ENCODE measurements around the gene ZNF777. TPM values are rescaled to one million over a fixed set of nuclear protein-coding genes. Genes with fewer than 3 reads are reported as not detected.
"Not testable (repeated sequence)": the region's sequence is repeated elsewhere in the genome, so short reads cannot be mapped to it uniquely, and the experiment has no call there.

The ZNF777 gene
- total and polyA plus RNA-seq, 2 experiments from 2014 or later = 2.1 to 9.7 TPM

DNA sequence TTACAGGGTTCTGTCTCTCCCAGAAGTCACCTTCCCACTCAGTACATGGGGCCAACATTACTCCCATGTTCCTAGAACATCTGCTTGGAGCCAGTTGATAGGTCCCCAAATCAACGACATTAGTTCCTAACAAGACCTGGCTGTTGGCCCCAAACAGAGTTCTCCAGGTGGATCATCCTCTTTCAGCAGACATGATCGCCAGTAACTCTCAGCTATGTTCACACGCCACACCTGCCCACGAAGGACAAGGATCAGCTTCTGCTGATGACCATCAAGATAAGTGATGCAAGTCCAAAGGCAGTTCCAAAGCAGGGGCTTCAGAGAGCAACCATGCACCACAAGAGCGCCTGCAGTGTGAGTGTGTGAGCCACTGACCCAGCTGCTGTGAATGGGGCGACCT, 11.0 kb downstream of the ZNF777 start:
- H3K79me2 ChIP-seq (ENCODE audit: insufficient read depth) = peaks cover 23% of the 10 kb centered on the region
- peaks cover 51% of the 10 kb centered on the region for H3K36me3 ChIP-seq (ENCODE audit: low read depth)
- no peak overlapping the region for H3K4me2 ChIP-seq (ENCODE audit: unreplicated experiment)
- no peak for TF ChIP-seq EZH2 (IDR thresholded peaks at IDR 0.05; ENCODE audit: insufficient read depth, poor library complexity, severe bottlenecking)
- no peak for TF ChIP-seq EZH2phosphoT487 (IDR thresholded peaks at IDR 0.05; ENCODE audit: insufficient read depth, low read depth)
- H3F3A ChIP-seq (ENCODE audit: insufficient read depth) = 0 out of 2 replicates have a peak, but pooled peaks cover 4% of the 10 kb centered on the region
- no peak overlapping the region for H3K27ac ChIP-seq
- no peaks in the 10 kb centered on the region for H3K9me3 ChIP-seq (ENCODE audit: low read depth)
- in situ Hi-C loops (cut with MboI) = no loop called here
- no peak overlapping the region for H3K9ac ChIP-seq
- 96 to 97% methylated on average over 6 of the region's 6 CpGs for WGBS, 2 experiments (ENCODE audit: low coverage in 1 of 2, low lambda C conversion rate in 2 of 2, missing lambda C conversion rate in 2 of 2)
- no peaks in the 10 kb centered on the region for H4K20me1 ChIP-seq (ENCODE audit: insufficient read depth)
- no peak overlapping the region for H2AFZ ChIP-seq
- no peaks in the 10 kb centered on the region for H3K4me1 ChIP-seq (ENCODE audit: insufficient read depth)
- no peaks in the 10 kb centered on the region for H3K9me2 ChIP-seq (ENCODE audit: insufficient read depth)
- H3K4me3 ChIP-seq = no peak overlapping the region
- H3K27me3 ChIP-seq (replicated peaks; ENCODE audit: insufficient read depth) = no peaks in the 10 kb centered on the region
- DNase-seq = no peak

DNA sequence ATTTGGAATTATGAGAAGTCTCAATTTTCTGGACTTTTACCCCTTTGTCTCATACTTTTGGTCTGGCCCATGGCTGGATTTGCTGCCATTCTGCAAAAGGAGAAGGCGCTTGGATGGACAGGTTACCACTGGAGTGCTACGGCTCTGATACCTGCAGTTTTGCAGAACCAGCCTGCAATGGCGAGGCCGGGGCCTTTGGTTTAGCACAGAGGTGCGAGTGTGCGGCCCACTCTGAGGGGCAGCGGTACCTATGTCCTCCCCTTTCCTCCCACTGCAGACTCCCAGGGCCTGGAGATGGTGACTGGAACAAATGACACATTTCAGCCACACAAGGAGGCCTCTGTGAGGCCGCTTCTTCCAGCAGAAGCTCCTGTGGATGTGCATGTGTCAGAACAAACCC, 11.9 kb downstream of the ZNF777 start:
- in situ Hi-C loops (cut with MboI) = no loop called here
- Histone ChIP-seq H2AFZ (no peak overlapping the region), H3K4me2 (ENCODE audit: unreplicated experiment) (no peak overlapping the region), H3K9me2 (ENCODE audit: insufficient read depth) (no peaks in the 10 kb centered on the region), H3K4me1 (ENCODE audit: insufficient read depth) (no peaks in the 10 kb centered on the region), H3K9ac (no peak overlapping the region), H3K9me3 (ENCODE audit: low read depth) (no peaks in the 10 kb centered on the region), H3K27ac (no peak overlapping the region), H3K36me3 (ENCODE audit: low read depth) (peaks cover 56% of the 10 kb centered on the region), H3F3A (ENCODE audit: insufficient read depth) (0 out of 2 replicates have a peak, but pooled peaks cover 7% of the 10 kb centered on the region), H3K4me3 (no peak overlapping the region), H3K27me3 (replicated peaks; ENCODE audit: insufficient read depth) (no peaks in the 10 kb centered on the region), H4K20me1 (ENCODE audit: insufficient read depth) (no peaks in the 10 kb centered on the region), H3K79me2 (ENCODE audit: insufficient read depth) (peaks cover 20% of the 10 kb centered on the region)
- WGBS, 2 experiments (ENCODE audit: low coverage in 1 of 2, low lambda C conversion rate in 2 of 2, missing lambda C conversion rate in 2 of 2) = 91 to 93% methylated on average over 8 of the region's 8 CpGs
- no peak for TF ChIP-seq EZH2 (IDR thresholded peaks at IDR 0.05; ENCODE audit: insufficient read depth, poor library complexity, severe bottlenecking)
- no peak for TF ChIP-seq EZH2phosphoT487 (IDR thresholded peaks at IDR 0.05; ENCODE audit: insufficient read depth, low read depth)
- no peak for DNase-seq

- H3K9me3 ChIP-seq (ENCODE audit: low read depth); H3K4me2 ChIP-seq (ENCODE audit: unreplicated experiment); H3K4me1 ChIP-seq (ENCODE audit: insufficient read depth); in situ Hi-C loops (cut with MboI); H4K20me1 ChIP-seq (ENCODE audit: insufficient read depth); H3F3A ChIP-seq (ENCODE audit: insufficient read depth); H2AFZ ChIP-seq; H3K4me3 ChIP-seq; H3K9ac ChIP-seq; H3K27me3 ChIP-seq (replicated peaks; ENCODE audit: insufficient read depth); DNase-seq; H3K27ac ChIP-seq; H3K79me2 ChIP-seq (ENCODE audit: insufficient read depth); H3K9me2 ChIP-seq (ENCODE audit: insufficient read depth): not testable (repeated sequence)
- 94 to 95% methylated on average over 11 of the region's 11 CpGs for WGBS, 2 experiments (ENCODE audit: low coverage in 1 of 2, low lambda C conversion rate in 2 of 2, missing lambda C conversion rate in 2 of 2)
- H3K36me3 ChIP-seq (ENCODE audit: low read depth) = peaks cover 45% of the 10 kb centered on the region
Measured at GRCh38 chr7:149446026-149446425, 14.8 kb downstream of the ZNF777 start.

DNA sequence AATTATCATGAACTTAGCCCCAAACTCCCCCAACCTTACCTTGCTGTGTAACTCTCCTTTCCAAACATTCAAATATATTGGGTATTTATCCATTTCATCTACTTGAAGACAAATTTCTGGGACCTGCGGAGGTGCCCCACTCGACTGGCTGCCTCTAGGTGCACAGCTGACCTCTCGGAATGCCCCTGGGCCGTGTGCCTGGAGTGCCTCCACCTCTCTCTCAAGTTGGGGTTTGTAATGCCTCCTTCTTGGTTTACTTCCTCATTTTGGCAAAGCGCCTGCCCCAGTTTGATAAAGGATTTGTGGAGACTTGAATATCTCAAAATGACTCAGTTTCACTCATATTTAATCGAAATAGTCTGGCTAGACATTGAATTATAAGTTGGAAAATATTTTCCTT, 16.6 kb downstream of the ZNF777 start:
- H3K36me3 ChIP-seq (ENCODE audit: low read depth) = peaks cover 34% of the 10 kb centered on the region
- no peaks in the 10 kb centered on the region for H3K9me2 ChIP-seq (ENCODE audit: insufficient read depth)
- in situ Hi-C loops (cut with MboI) = no loop called here
- no peaks in the 10 kb centered on the region for H4K20me1 ChIP-seq (ENCODE audit: insufficient read depth)
- peaks cover 8% of the 10 kb centered on the region; the same call in 1 of the 2 replicates for H3K79me2 ChIP-seq (ENCODE audit: insufficient read depth)
- TF ChIP-seq EZH2 (IDR thresholded peaks at IDR 0.05; ENCODE audit: insufficient read depth, poor library complexity, severe bottlenecking) = no peak
- TF ChIP-seq EZH2phosphoT487 (IDR thresholded peaks at IDR 0.05; ENCODE audit: insufficient read depth, low read depth) = no peak
- H3K4me1 ChIP-seq (ENCODE audit: insufficient read depth) = no peaks in the 10 kb centered on the region
- no peak for DNase-seq
- no peak overlapping the region for H3K4me3 ChIP-seq
- H2AFZ ChIP-seq = no peak overlapping the region
- H3K9me3 ChIP-seq (ENCODE audit: low read depth) = no peaks in the 10 kb centered on the region
- H3K9ac ChIP-seq = no peak overlapping the region
- H3K4me2 ChIP-seq (ENCODE audit: unreplicated experiment) = no peak overlapping the region
- H3F3A ChIP-seq (ENCODE audit: insufficient read depth) = 0 out of 2 replicates have a peak, but pooled peaks cover 7% of the 10 kb centered on the region
- no peaks in the 10 kb centered on the region for H3K27me3 ChIP-seq (replicated peaks; ENCODE audit: insufficient read depth)
- 96 to 97% methylated on average over 6 of the region's 6 CpGs for WGBS, 2 experiments (ENCODE audit: low coverage in 1 of 2, low lambda C conversion rate in 2 of 2, missing lambda C conversion rate in 2 of 2)
- no peak overlapping the region for H3K27ac ChIP-seq

DNA sequence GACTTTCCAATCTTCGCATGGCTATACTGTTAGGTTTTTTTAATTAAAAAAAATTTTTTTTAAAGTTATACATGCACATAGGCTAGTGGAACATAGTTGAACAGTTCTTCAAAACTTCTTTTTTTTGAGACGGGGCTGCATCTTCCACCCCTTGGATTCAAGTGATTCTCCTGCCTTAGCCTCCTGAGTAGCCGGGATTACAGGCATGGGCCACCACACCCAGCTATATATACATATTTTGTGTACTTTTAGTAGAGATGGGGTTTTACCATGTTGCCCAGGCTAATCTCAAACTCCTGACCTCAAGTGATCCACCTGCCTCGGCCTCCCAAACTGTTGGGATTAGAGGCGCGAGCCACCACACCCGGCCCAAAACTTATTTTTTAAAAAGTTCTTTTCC, 17.3 kb downstream of the ZNF777 start:
- no peaks in the 10 kb centered on the region for H3K9me3 ChIP-seq (ENCODE audit: low read depth)
- TF ChIP-seq EZH2phosphoT487 (IDR thresholded peaks at IDR 0.05; ENCODE audit: insufficient read depth, low read depth) = no peak
- no peak for TF ChIP-seq EZH2 (IDR thresholded peaks at IDR 0.05; ENCODE audit: insufficient read depth, poor library complexity, severe bottlenecking)
- H3K9me2 ChIP-seq (ENCODE audit: insufficient read depth) = no peaks in the 10 kb centered on the region
- no peaks in the 10 kb centered on the region for H3K27me3 ChIP-seq (replicated peaks; ENCODE audit: insufficient read depth)
- WGBS, 2 experiments (ENCODE audit: low coverage in 1 of 2, low lambda C conversion rate in 2 of 2, missing lambda C conversion rate in 2 of 2) = 89 to 93% methylated on average over 7 of the region's 7 CpGs
- H4K20me1 ChIP-seq (ENCODE audit: insufficient read depth) = no peaks in the 10 kb centered on the region
- no peak overlapping the region for H3K4me3 ChIP-seq
- no peak overlapping the region for H3K4me2 ChIP-seq (ENCODE audit: unreplicated experiment)
- in situ Hi-C loops (cut with MboI) = no loop called here
- H3K4me1 ChIP-seq (ENCODE audit: insufficient read depth) = no peaks in the 10 kb centered on the region
- no peak overlapping the region for H3K9ac ChIP-seq
- peaks cover 8% of the 10 kb centered on the region; the same call in 1 of the 2 replicates for H3K79me2 ChIP-seq (ENCODE audit: insufficient read depth)
- DNase-seq = no peak
- H3K27ac ChIP-seq = no peak overlapping the region
- no peak overlapping the region for H2AFZ ChIP-seq
- H3K36me3 ChIP-seq (ENCODE audit: low read depth) = peaks cover 26% of the 10 kb centered on the region
- 0 out of 2 replicates have a peak, but pooled peaks cover 7% of the 10 kb centered on the region for H3F3A ChIP-seq (ENCODE audit: insufficient read depth)

Measured in GM23248 (cell line).